ENCODE measurements around the gene HBS1L. TPM values are rescaled to one million over a fixed set of nuclear protein-coding genes. Genes with fewer than 3 reads are reported as not detected.

The HBS1L gene
- polyA plus RNA-seq, 1 donor (not counting 4 experiments of a cell fraction or from before 2014, with no cell fraction given), result 61.6 TPM

- no peak overlapping the region for H3K27ac ChIP-seq (ENCODE audit: control insufficient read depth, insufficient read depth, low read length)
- dilution Hi-C loops (cut with MboI; ENCODE audit: extremely low pct_ligation_motif_present, low sequenced_read_pairs), result no loop called here
These were observed 121.8 kb downstream of the HBS1L start for GRCh38 chr6:134932535-134933470.

GRCh38 chr6:134932098-134932497 is 122.5 kb downstream of the HBS1L start:
- Histone ChIP-seq H2AFZ (ENCODE audit: control insufficient read depth, low read length) (no peak overlapping the region), H3K4me1 (ENCODE audit: control insufficient read depth, extremely low read depth, insufficient read depth, low read length) (peaks cover 17% of the 10 kb centered on the region), H3K4me3 (ENCODE audit: control insufficient read depth in 2 of 3, extremely low read depth in 1 of 3, insufficient read depth in 2 of 3, low read depth in 1 of 3, low read length in 3 of 3) (no peak overlapping the region), H3K79me2 (ENCODE audit: control insufficient read depth, insufficient read depth, low read length) (no peaks in the 10 kb centered on the region), H3K9me1 (ENCODE audit: control insufficient read depth, extremely low read depth, insufficient read depth, low read length) (no peaks in the 10 kb centered on the region), H3K9ac (ENCODE audit: control insufficient read depth, extremely low read depth, insufficient read depth, low read length) (no peak overlapping the region), H3K27me3 (ENCODE audit: control insufficient read depth, extremely low read depth, insufficient read depth, low read length) (no peaks in the 10 kb centered on the region), H3K9me3 (ENCODE audit: control insufficient read depth, low read depth, low read length) (no peaks in the 10 kb centered on the region), H4K20me1 (ENCODE audit: control insufficient read depth, extremely low read depth, insufficient read depth, low read length) (no peaks in the 10 kb centered on the region), H3K27ac (ENCODE audit: control insufficient read depth, insufficient read depth, low read length) (no peak overlapping the region), H3K36me3 (ENCODE audit: control insufficient read depth in 2 of 2, extremely low read depth in 1 of 2, insufficient read depth in 2 of 2, low read length in 2 of 2) (peaks cover 0 to 3% of the 10 kb centered on the region in 2 experiments), H3K4me2 (ENCODE audit: control insufficient read depth, extremely low read depth, insufficient read depth, low read depth, low read length) (no peak overlapping the region)
- no peak for DNase-seq (ENCODE audit: low read depth, low spot score)
- dilution Hi-C loops (cut with MboI; ENCODE audit: extremely low pct_ligation_motif_present, low sequenced_read_pairs), result no loop called here
- FAIRE-seq, result no peak
- TF ChIP-seq EZH2 (IDR thresholded peaks at IDR 0.05; ENCODE audit: low read length) (no peak), CTCF (optimal IDR thresholded peaks at IDR 0.05 in 1 of 3, IDR thresholded peaks at IDR 0.05 in 1 of 3, conservative IDR thresholded peaks at IDR 0.05 in 1 of 3; ENCODE audit: extremely low read depth in 1 of 3, insufficient read depth in 2 of 3, low read length in 3 of 3) (no peak)

More at GRCh38 chr6:134932535-134933470, 121.8 kb downstream of the HBS1L start:
- Histone ChIP-seq H3K9ac (ENCODE audit: control insufficient read depth, extremely low read depth, insufficient read depth, low read length) (no peak overlapping the region), H3K36me3 (ENCODE audit: control insufficient read depth in 2 of 2, extremely low read depth in 1 of 2, insufficient read depth in 2 of 2, low read length in 2 of 2) (peaks cover 0 to 3% of the 10 kb centered on the region in 2 experiments), H3K4me3 (ENCODE audit: control insufficient read depth in 2 of 3, extremely low read depth in 1 of 3, insufficient read depth in 2 of 3, low read depth in 1 of 3, low read length in 3 of 3) (no peak overlapping the region), H4K20me1 (ENCODE audit: control insufficient read depth, extremely low read depth, insufficient read depth, low read length) (no peaks in the 10 kb centered on the region), H3K4me1 (ENCODE audit: control insufficient read depth, extremely low read depth, insufficient read depth, low read length) (peaks cover 17% of the 10 kb centered on the region), H3K27me3 (ENCODE audit: control insufficient read depth, extremely low read depth, insufficient read depth, low read length) (no peaks in the 10 kb centered on the region), H3K9me1 (ENCODE audit: control insufficient read depth, extremely low read depth, insufficient read depth, low read length) (no peaks in the 10 kb centered on the region), H3K79me2 (ENCODE audit: control insufficient read depth, insufficient read depth, low read length) (no peaks in the 10 kb centered on the region), H2AFZ (ENCODE audit: control insufficient read depth, low read length) (no peak overlapping the region), H3K9me3 (ENCODE audit: control insufficient read depth, low read depth, low read length) (no peaks in the 10 kb centered on the region), H3K4me2 (ENCODE audit: control insufficient read depth, extremely low read depth, insufficient read depth, low read depth, low read length) (no peak overlapping the region)
- FAIRE-seq, result no peak
- no peak for TF ChIP-seq CTCF (optimal IDR thresholded peaks at IDR 0.05 in 1 of 3, IDR thresholded peaks at IDR 0.05 in 1 of 3, conservative IDR thresholded peaks at IDR 0.05 in 1 of 3; ENCODE audit: extremely low read depth in 1 of 3, insufficient read depth in 2 of 3, low read length in 3 of 3)
- no peak for TF ChIP-seq EZH2 (IDR thresholded peaks at IDR 0.05; ENCODE audit: low read length)
- DNase-seq (ENCODE audit: low read depth, low spot score), result no peak

All from keratinocyte (primary cell).